ENCODE results near the gene NDUFB10.

NDUFB10 gene

DNA sequence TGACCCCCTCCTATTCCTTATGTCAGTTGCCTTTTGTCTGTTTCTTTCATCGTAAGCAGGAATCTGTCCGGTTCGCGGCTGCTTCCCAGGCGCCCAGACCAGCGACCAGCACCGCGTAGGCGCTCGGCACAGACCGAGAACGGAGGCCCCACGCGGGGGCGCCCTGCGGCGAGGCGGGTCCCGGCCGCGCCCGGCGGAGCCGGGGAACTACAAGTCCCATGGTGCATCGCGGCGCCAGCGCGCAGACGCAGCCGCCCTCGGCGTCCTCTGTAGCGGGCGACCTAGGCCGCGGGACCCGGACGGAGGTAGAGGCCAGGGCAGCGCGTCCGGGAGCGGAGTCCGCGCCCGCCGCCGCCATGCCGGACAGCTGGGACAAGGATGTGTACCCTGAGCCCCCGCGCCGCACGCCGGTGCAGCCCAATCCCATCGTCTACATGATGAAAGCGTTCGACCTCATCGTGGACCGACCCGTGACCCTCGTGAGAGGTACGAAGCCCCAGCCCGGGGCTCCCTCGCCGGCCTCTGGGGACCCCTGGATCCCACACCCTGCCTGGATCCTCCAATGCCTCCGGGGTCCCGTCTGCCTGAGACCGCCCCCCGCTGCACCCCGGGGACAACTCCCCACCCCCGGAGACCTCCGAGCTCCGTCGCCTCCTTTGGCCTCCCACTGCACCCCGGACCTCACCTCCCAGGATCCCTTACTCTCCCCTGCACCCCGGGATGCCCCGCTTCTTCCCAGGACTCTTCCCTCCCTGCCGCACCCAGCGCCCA is at the start of gene NDUFB10:
TSS of gene NDUFB10 (plus strand) at position 270 of the 771 bp plus-strand sequence. CDS start at position 357, 87 bp downstream.
- TF ChIP-seq, protein P1, sequence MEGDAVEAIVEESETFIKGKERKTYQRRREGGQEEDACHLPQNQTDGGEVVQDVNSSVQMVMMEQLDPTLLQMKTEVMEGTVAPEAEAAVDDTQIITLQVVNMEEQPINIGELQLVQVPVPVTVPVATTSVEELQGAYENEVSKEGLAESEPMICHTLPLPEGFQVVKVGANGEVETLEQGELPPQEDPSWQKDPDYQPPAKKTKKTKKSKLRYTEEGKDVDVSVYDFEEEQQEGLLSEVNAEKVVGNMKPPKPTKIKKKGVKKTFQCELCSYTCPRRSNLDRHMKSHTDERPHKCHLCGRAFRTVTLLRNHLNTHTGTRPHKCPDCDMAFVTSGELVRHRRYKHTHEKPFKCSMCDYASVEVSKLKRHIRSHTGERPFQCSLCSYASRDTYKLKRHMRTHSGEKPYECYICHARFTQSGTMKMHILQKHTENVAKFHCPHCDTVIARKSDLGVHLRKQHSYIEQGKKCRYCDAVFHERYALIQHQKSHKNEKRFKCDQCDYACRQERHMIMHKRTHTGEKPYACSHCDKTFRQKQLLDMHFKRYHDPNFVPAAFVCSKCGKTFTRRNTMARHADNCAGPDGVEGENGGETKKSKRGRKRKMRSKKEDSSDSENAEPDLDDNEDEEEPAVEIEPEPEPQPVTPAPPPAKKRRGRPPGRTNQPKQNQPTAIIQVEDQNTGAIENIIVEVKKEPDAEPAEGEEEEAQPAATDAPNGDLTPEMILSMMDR (IDR thresholded peaks at IDR 0.05): peak; percentile 51 to 60
- Histone ChIP-seq H3K27me3 (peaks cover 0 to 5% of the 10 kb centered on the region in 2 donors), H3K27ac (peak within 1 kb of the TSS; percentile 85 to 92), H3K9me3 (no peaks in the 10 kb centered on the region), H3K4me1 (peaks cover 0 to 32% (median 21%) of the 10 kb centered on the region in 4 donors), H3K4me3 (peak within 1 kb of the TSS; percentile 80 to 83), H3K36me3 (peaks cover 28 to 34% (median 32%) of the 10 kb centered on the region in 3 donors)
- peak; percentile 89 to 95 for DNase-seq
- intact Hi-C loops (cut with DNase I; ENCODE audit: low total_unique reads): no loop called here

DNA sequence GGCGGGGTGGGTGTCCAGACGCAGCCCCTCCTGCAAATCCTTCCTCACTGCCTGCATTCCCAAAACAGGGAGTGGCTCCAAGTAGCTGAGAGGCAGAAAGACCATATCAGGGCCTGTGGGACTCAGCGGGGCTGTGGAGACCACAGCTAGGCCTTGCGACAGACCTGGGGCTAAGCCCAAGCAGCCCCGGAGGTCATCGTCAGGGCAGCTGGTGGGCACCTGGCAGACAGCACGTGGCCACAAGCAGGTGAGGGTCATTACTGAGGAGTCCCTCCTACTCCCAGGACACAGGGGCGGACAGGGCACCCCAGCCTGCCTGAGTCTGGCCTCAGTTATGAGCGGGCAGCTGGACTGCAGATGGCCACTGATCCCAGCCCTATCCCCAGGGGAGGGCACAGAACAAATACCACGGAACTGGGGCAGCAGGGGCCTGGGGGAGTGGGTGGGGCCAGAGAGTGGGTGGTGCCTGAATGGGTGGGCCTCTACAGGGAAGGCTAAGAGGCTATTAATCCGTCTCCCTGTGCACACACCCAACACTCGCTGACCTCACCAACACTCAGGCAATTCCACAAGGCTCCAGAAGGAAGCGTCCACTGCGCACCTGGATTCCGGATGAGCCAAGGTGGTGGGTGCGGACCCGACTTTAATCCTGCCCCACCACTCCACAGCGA is 49.6 kb upstream of the NDUFB10 start:
- TF ChIP-seq, protein P1 (IDR thresholded peaks at IDR 0.05): no peak
- intact Hi-C loops (cut with DNase I; ENCODE audit: low total_unique reads): no loop called here

DNA sequence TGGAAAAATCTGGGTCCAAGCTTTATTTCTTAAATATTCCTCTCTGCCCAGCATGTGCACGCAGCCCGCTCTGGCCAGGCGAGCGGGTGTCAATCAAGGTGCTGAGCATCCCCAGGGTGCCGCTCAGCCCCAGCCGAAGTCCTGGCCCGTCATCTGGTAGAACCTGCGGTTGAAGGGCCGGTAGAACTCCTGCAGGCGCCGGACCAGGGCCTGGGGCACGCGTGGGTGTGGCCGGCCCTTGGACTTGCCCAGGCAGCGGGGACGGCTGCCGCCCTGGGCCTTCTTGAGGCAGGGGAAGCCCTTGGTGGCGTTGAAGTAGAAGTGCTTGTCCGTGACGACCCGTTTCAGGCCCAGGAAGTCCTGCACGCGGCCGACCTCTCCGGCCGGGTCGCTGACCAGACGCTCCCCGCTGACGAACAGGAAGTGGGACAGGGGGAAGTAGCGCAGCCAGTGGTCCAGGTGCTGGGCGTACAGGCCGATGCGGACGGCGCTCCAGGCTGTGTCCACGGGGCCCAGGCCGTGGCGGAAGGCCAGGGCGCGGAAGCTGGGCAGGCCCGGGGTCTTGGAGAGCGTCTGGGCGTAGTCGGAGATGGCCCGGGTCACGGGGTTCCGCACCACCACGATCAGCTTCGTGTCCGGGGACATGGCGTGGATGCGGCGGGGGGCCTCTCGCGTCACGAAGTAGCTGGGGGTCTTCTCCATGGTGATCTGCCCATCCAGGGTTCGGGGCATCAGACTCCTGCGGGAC is 47.7 kb upstream of the NDUFB10 start:
- no peaks in the 10 kb centered on the region for H3K9me3 ChIP-seq
- H3K27ac ChIP-seq: no peak overlapping the region
- H3K36me3 ChIP-seq: no peaks in the 10 kb centered on the region
- TF ChIP-seq, protein P1 (IDR thresholded peaks at IDR 0.05): no peak
- no peaks in the 10 kb centered on the region for H3K4me1 ChIP-seq
- peaks cover 0 to 86% of the 10 kb centered on the region in 2 donors for H3K27me3 ChIP-seq
- no peak overlapping the region for H3K4me3 ChIP-seq
- DNase-seq: no peak
- intact Hi-C loops (cut with DNase I; ENCODE audit: low total_unique reads): no loop called here

More for the DNA sequence above, 49.6 kb upstream of the NDUFB10 start:
- H3K4me3 ChIP-seq: no peak overlapping the region
- no peaks in the 10 kb centered on the region for H3K4me1 ChIP-seq
- H3K9me3 ChIP-seq: no peaks in the 10 kb centered on the region
- DNase-seq: no peak
- no peak overlapping the region for H3K27ac ChIP-seq
- H3K36me3 ChIP-seq: no peaks in the 10 kb centered on the region
- peaks cover 0 to 78% of the 10 kb centered on the region in 2 donors for H3K27me3 ChIP-seq

DNA sequence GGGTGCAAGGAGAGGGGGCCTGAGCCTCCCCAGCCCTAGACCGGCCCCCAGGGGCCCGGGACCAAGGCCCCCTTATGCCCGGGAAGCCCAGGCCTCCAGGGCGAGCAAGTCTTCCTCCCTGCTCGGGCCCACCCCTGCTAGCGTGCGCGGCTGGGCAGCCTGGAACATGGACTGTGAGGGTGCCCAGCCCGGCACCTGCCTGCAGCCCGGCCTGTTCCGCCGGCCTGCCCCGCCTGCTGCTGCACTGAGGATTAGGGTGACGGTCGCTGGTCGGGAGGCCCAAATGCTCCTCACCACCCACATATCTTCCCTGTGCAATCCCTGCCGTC is 47.2 kb upstream of the NDUFB10 start:
- intact Hi-C loops (cut with DNase I; ENCODE audit: low total_unique reads): no loop called here
- peaks cover 0 to 86% of the 10 kb centered on the region in 2 donors for H3K27me3 ChIP-seq
- DNase-seq: no peak
- no peak overlapping the region for H3K27ac ChIP-seq
- no peak overlapping the region for H3K4me3 ChIP-seq
- TF ChIP-seq, protein P1 (IDR thresholded peaks at IDR 0.05): no peak
- H3K4me1 ChIP-seq: no peaks in the 10 kb centered on the region
- H3K36me3 ChIP-seq: no peaks in the 10 kb centered on the region
- H3K9me3 ChIP-seq: no peaks in the 10 kb centered on the region

DNA sequence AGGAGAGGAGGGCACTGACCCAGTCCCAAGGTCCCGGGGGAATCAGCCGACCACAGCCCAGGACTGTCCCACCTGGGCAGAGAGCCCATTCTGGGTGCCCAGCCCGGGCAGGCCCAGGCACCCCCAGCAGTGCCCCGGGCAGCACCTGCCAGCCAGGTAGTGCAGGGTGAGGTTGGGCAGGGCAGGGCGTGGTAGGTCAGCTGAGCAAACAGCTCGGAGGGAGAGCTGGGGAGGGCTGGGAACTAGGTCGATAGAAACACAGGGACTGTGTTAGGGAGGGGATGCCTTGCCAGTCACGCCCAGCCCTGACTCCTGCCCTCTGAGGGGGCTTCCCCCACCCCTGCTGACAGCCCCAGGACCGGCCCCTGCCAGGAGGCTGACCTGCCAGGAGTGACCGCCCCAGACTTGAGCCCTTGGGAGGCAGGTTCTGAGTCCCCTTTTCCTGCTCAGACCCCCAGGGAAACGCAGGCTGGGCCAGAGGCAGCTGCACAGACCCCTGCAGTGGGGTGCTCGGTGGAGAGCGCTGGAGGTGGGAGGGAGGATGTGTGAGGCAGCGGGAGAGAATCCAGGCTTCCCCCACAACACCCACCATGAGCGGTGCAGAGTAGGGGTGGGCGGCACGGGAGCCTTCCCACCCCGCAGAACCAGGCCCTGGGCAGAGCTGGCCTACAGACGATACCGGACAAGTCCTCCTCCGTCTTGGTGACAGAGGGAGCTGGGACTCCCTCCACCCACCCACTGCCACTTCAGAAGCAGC is 45.8 kb upstream of the NDUFB10 start:
- no peak overlapping the region for H3K27ac ChIP-seq
- DNase-seq: no peak
- no peaks in the 10 kb centered on the region for H3K36me3 ChIP-seq
- H3K9me3 ChIP-seq: no peaks in the 10 kb centered on the region
- peaks cover 0 to 10% (median 2%) of the 10 kb centered on the region in 4 donors for H3K4me1 ChIP-seq
- peaks cover 0 to 84% of the 10 kb centered on the region in 2 donors for H3K27me3 ChIP-seq
- no peak overlapping the region for H3K4me3 ChIP-seq
- intact Hi-C loops (cut with DNase I; ENCODE audit: low total_unique reads): no loop called here
- TF ChIP-seq, protein P1 (IDR thresholded peaks at IDR 0.05): no peak

Data from tibial artery (tissue), 4 donors.